HG03175 (cell line): ENCODE measurements around the gene FOXN3.
A peak's percentile ranks its signal among the peaks of the same experiment; 100 is the strongest.

ENCODE experiments used
- ATAC-seq: cut with Tn5 transposase; IDR thresholded peaks from one replicate; pipeline ENCODE4 v1.9.1; 2021; ENCODE audit warnings: mild to moderate bottlenecking, moderate library complexity; ENCODE audit not compliant: unreplicated experiment

FOXN3 gene

DNA sequence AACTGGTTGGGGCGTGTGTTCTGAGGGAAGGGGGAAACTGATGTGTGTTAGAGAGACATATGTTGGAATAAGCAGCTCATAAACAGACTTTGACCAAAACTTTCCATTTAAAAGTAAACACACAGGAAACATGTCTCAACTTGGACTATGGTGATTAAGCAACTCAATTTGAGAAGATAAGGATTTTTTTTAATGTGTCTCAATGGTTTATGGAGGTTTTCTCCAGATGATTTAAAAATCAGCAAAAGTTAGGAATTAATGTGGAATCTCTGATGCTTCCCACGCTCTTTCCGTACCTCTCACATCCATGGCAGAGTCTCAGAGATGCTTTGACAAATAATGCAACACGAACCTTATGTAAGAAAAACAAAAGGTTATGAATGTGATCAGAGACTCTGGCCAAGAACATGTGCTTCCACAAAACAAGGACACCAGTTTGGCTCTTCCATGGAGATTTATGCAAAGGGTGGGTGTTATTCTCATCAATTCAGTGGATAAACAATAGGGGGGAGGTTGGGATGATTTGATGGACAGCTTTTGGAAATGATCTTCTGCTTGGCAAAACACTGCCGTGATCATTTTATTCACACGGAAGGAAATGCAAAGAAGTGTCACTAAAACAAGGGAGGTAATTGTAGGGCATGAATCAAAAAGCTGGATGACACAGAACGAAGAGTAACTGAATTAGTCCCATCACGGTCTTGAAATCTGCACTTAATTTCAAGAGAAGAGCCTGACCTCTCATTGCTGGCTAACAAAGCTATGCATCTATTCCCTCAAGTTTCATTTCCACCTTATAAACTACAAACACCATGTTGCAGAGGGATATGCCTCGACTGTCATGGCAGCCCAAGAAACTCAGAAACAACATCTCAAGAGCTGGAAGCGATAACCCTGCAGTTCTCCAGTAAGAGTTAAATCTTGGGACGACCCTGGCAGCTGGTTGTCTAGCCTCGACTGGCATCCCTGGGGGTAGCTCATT lies 76.5 kb downstream of the FOXN3 start:
- ATAC-seq = no peak

DNA sequence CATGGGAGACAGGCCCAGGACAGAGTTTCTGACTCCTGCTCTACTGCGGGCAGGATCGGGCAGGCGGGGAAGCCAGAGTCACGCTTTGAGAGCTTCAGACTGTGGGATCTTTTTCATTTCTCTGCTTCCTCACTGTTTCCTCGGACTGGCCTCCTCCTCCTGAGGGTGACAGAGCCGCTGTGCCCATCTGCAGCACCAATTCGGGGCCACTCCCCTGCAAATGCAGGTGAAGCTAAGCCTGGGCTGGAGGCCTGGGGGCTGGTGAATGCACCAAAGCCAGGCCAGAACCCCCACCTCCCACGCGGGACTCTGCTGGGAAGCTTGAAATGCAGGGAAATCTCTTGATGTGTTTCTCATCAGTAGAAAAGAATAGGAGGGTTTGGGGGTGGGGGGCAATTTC lies 77.5 kb downstream of the FOXN3 start:
- ATAC-seq = no peak

DNA sequence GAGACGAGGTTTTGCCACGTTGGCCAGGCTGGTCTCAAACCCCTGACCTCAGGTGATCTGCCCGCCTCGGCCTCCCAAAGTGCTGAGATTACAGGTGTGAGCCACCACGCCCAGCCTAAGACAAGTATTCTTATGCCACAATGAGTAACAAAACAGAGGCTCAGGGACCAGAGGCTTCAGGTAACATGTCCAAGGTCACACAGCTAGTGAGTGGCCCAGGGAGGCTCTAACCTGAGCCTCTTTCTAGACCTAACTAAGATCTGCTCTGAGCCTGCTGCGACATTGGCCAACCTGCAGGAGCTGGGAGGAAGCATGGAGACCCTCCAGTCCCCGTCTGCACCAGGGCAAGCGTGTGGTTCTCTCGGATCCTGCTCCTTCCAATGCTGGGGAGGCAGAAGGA lies 77.9 kb downstream of the FOXN3 start:
- ATAC-seq = no peak

DNA sequence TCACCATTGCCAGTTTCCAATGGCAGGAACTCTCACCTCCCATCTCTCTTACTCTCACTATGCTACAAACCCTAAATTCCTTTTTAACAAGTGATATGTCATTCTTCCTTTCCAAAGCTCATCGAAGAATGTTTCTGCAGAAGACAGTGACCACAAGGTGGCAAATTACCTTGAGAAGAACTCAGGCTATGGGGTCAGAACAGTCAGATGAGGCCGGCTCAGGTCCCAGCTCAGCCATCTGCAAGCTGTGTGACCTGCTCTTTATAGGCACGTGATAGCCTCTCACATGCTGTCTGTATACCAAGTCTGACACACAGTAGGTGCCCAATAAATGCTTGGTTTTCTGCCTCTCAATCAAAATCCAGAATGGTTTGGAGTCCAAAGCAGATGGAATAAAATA lies 80.7 kb downstream of the FOXN3 start:
- no peak for ATAC-seq

- no peak for ATAC-seq
Measured at GRCh38 chr14:89332031-89332430, 85.0 kb downstream of the FOXN3 start.

GRCh38 chr14:89331398-89331797 lies 85.6 kb downstream of the FOXN3 start:
- ATAC-seq = peak; percentile 93

- ATAC-seq = no peak
Measured at GRCh38 chr14:89330236-89331002, 86.6 kb downstream of the FOXN3 start.

DNA sequence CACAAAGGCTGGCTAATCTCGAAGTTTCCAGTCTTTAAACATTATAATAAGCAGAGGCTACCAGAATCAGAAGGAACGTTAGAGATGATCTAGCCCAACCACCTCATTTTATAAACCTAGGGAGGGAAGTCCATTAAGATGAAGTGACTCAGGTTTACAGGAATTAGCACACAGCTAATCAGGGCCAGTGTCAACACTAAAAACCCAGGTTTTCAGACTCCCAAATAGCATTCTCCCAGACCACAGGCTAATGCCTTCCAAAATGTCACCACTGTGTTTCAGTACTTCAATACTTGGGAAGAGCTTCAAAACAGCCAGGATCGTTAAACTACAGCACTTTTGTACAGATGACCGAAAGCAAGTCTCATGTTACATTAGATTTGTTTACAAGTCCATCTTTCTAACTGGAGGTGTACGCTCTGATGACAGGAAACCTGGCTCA lies 89.2 kb downstream of the FOXN3 start:
- no peak for ATAC-seq

DNA sequence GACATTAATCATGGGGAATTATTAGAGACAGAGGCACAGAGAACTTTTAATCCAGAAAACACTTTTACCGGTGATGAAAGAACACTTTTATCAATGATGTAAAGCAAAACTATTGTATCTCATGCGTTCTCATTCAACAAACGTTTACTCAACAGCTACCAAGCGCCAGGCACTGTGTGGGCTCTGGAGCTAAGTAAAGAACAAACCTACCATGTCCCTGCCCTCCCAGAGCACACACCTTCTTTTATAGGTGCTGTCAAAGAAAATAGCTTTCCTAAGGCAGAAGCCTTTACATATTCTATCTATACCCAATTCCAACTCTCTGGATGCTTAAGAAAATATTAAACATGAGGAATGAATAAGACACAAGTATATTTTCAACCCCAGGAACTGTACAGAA lies 91.1 kb downstream of the FOXN3 start:
- ATAC-seq = no peak

- ATAC-seq = no peak
Measured at GRCh38 chr14:89325299-89325883, 91.6 kb downstream of the FOXN3 start.

DNA sequence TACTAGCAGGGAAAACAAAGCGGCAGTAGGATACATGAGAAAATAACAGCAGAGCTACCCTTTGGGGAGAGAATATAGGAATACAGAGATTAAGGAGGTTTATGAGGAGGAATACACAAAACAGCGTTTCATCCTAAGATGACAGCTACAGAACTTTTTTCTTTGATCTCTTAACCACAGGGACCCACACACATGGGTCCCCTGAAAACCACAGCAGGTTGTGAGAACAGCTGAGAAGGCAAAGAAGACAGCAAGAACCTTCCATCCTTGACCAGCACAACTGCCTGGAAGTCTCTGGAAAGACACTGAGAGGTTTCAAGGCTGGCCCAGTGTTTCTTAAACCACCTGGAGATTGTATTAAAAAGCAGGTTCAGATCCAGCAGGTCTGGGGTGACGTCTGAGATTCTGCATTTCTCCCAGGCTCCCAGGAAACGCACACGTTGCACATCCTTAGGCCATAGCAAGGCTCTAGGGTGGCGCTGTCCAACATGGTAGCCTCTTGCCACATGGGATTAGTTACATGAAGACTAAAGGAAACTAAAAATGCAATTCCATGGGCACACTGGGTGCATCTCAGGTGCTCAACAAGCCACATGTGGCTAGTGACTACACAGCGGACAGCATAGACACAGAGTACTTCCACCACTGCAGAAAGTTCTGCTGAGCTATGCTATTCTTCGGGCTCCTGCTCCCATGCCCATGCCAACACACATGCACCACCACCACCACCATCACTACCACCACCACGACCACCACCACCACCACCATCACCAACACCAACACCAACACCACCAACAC lies 92.3 kb downstream of the FOXN3 start:
- ATAC-seq = no peak

- no peak for ATAC-seq
Measured at GRCh38 chr14:89320381-89321000, 96.5 kb downstream of the FOXN3 start.

GRCh38 chr14:89319687-89320086 lies 97.3 kb downstream of the FOXN3 start:
- no peak for ATAC-seq

DNA sequence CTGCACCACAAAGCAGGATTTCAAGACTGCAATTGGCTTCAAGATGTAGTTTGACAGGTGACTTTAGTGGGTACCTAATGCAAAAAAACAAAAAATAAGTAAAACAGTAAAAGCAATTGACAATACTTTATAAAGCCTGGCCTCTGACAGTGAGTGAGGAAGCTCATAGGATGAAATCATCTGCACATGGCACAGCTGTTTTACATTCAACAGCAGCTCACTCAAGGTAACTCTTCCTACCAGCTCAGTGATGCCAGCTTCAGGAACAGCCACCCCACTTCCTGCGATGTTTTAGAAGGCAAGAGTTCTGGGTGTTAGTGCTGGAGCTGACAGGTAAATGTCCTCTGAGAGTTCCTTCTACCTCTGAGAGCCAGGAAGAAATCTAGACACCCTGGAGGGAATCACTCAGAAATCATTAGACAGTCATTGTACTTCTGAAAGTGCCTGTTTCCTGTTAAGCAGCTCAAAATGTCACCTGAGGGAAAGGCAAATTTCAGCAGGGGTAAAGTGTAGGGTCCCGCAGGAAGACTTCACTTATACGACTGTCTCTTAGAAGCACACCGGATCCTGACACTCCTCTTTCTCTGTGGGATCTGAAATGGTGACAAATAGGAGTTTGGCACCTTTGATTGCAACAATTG lies 99.9 kb downstream of the FOXN3 start:
- ATAC-seq = peak; percentile 87

DNA sequence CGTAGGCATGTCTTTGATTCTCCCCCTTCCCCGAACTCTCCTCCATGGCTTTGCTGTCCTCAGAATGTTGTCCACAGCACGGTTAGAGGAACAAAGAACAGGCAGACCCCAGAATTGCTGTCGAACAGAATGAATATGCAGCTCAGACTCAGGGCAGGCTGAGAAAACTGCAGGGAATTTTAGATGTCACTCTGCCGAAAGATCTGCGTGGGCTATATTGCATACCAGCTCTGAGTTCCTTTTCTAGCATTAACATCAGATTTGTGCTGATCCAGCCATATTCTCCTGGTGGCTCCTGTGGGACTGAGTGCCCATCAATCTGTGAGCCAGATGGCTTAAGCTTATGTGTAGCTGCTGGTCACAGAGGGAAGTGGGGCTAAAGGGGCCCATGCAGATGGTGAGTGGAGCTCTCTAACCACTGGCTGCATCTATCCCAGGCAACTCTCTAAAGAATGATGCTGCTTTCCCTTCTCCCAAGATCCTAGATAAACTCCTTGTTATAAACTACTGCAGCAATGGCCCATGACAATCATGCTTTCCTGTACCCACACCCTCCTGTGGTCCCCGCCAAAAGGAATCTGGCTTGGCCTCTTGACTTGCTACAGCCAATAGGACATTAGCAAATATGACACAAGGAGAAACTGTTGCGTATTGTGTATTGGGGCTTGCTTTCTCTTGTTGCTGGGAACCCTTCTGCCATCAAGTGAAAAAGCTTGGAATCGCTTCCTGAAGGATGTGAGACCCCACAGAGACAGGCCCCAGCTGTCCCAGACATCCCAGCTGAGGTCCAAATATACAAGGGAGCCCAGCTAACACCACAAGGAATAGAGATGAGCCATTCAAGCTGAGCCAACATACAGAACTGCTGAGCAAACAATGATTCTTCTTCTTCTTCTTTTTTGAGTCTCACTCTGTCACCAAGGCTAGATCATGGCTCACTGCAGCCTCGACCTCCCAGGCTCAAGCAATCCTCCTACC lies 101.3 kb downstream of the FOXN3 start:
- ATAC-seq = no peak

GRCh38 chr14:89314274-89314673 lies 102.8 kb downstream of the FOXN3 start:
- no peak for ATAC-seq

- ATAC-seq = no peak
Measured at GRCh38 chr14:89312932-89313331, 104.1 kb downstream of the FOXN3 start.

GRCh38 chr14:89310211-89310610 lies 106.8 kb downstream of the FOXN3 start:
- ATAC-seq = no peak
